ENCODE data around the gene IL15RA.

DNA sequence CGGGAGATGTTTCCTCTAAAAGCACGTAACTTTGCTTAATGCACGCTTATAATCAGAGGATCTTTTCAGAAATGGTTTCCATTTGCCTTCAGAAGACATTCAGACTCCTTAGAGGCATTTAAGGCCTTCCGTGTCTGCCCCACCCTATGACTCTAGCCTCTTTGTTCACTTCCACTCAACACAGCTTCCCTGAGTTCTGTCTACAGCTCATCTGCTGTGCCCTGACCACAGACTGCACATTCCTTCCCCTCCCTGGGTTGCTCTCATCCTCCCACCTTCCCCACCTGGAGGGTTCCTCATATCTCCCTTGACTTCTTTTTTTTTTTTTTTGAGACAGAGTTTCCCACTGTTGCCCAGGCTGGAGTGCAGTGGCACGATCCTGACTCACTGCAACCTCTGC is 70.7 kb downstream of the IL15RA start:
- TF ChIP-seq, protein P1, sequence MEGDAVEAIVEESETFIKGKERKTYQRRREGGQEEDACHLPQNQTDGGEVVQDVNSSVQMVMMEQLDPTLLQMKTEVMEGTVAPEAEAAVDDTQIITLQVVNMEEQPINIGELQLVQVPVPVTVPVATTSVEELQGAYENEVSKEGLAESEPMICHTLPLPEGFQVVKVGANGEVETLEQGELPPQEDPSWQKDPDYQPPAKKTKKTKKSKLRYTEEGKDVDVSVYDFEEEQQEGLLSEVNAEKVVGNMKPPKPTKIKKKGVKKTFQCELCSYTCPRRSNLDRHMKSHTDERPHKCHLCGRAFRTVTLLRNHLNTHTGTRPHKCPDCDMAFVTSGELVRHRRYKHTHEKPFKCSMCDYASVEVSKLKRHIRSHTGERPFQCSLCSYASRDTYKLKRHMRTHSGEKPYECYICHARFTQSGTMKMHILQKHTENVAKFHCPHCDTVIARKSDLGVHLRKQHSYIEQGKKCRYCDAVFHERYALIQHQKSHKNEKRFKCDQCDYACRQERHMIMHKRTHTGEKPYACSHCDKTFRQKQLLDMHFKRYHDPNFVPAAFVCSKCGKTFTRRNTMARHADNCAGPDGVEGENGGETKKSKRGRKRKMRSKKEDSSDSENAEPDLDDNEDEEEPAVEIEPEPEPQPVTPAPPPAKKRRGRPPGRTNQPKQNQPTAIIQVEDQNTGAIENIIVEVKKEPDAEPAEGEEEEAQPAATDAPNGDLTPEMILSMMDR (IDR thresholded peaks at IDR 0.05; ENCODE audit: extremely low read depth in 1 of 2, insufficient read depth in 1 of 2, low read depth in 1 of 2, low read length in 2 of 2) = no peak
- TF ChIP-seq, protein P2, sequence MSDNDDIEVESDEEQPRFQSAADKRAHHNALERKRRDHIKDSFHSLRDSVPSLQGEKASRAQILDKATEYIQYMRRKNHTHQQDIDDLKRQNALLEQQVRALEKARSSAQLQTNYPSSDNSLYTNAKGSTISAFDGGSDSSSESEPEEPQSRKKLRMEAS (IDR thresholded peaks at IDR 0.05; ENCODE audit: insufficient read depth, insufficient read length) = no peak
- TF ChIP-seq POLR2AphosphoS5 (IDR thresholded peaks at IDR 0.05; ENCODE audit: insufficient read depth, low read depth, low read length) = no peak
- no peak for TF ChIP-seq POLR2A (IDR thresholded peaks at IDR 0.05; ENCODE audit: low read depth, low read length)
- no peak for TF ChIP-seq MYC (IDR thresholded peaks at IDR 0.05; ENCODE audit: low read depth, low read length)

Data from endothelial cell of umbilical vein (primary cell).